Retinal pigment epithelial cell (primary cell): ENCODE measurements around the gene RFX5.
A peak's percentile ranks its signal among the peaks of the same experiment; 100 is the strongest.

Experiments
- DNase-seq: peaks from one replicate; pipeline ENCODE4 v3.0.0-alpha.2; 2010; ENCODE audit warnings: low read depth
- H3K4me3 ChIP-seq: 2 replicates; pipeline ENCODE4 v1.5.1; 2011; ENCODE audit warnings: mild to moderate bottlenecking, low read length, control low read depth, moderate library complexity
- TF ChIP-seq, protein P1 (sequence below): conservative IDR thresholded peaks from 2 replicates; pipeline ENCODE4 v1.5.1; 2011; ENCODE audit warnings: low read depth, low read length, control low read depth, inconsistent platforms

The RFX5 gene

GRCh38 chr1:151327223-151327902, 19.7 kb downstream of the RFX5 start, which contains the start of gene PI4KB:
Gene PI4KB, minus strand, starts transcription at chr1:151327416. Its CDS starts 10,935 bp downstream, at chr1:151316481.
- peak; percentile 94 for DNase-seq
- TF ChIP-seq, protein P1, sequence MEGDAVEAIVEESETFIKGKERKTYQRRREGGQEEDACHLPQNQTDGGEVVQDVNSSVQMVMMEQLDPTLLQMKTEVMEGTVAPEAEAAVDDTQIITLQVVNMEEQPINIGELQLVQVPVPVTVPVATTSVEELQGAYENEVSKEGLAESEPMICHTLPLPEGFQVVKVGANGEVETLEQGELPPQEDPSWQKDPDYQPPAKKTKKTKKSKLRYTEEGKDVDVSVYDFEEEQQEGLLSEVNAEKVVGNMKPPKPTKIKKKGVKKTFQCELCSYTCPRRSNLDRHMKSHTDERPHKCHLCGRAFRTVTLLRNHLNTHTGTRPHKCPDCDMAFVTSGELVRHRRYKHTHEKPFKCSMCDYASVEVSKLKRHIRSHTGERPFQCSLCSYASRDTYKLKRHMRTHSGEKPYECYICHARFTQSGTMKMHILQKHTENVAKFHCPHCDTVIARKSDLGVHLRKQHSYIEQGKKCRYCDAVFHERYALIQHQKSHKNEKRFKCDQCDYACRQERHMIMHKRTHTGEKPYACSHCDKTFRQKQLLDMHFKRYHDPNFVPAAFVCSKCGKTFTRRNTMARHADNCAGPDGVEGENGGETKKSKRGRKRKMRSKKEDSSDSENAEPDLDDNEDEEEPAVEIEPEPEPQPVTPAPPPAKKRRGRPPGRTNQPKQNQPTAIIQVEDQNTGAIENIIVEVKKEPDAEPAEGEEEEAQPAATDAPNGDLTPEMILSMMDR: no peak
- peak within 1 kb of the TSS; percentile 89 for H3K4me3 ChIP-seq

DNA sequence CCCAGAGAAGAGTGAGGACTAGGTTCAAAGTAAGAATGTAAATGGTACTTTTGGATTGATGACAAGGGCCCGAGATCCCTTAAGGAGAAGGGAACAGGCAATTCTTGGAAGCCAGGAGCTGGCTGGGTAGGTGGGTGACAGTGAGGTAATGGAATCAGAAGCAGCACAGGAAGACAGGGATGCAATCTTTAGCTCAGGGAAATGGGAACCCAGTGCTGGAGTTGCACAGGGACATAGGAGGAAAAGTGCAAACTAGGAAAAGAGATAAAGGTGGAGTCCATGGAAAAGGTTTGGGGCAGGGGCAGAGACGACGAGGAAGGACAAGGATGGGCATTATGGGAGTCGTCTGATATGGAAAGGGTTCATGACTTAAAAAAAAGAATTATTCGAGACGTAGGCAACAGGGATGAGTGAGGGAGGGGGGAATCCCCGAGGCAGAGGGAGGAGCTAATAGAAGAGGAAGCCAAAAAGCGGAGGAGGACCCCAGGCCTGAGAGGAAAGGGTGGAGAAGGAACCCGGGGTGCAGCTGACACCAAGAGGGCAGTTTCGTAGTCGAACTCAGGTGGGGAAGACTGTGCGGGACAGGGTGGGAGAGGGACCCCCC, 20.3 kb downstream of the RFX5 start:
- H3K4me3 ChIP-seq: peak overlapping the region; percentile 89
- no peak for DNase-seq
- TF ChIP-seq, protein P1: no peak

DNA sequence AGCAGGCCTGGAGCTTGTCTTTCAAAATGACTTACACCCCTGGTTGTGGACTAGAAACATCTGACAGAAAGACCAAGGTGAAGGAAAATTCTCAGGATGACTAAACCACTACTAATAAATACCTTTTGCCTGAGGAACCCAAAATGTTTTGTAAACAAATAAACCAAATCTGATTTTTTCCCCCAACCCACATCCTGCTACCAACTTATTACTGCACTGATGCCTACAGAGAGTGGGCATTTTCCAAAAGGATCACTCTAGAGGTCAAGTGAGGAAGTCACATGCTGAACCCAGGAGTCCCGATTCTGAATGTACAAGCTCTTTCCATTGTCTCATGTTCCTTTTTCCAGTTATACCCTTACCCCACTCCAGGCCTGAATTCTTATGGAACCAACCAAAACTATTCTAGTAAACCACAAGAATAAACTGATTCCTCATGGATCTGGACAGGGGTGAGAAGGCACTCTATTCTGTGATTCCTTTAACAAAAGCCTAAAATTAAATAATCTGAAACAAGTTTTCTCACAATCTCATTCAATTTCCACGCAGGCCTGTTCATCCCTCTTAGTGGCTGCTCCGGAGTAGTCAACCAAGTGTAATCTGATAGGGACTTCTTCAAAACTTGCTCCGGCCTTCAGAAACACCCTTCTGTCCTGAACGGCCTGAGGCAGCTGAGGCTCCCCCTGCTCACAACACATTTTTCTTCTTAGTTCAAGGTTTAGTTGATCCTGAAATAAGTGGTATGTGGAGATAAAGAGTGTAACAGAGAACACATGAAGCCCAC, 21.2 kb downstream of the RFX5 start:
- DNase-seq: no peak
- TF ChIP-seq, protein P1: no peak

GRCh38 chr1:151325231-151325630, 21.8 kb downstream of the RFX5 start:
- TF ChIP-seq, protein P1: no peak
- H3K4me3 ChIP-seq: no peak overlapping the region
- DNase-seq: no peak

More for the DNA sequence above, 21.2 kb downstream of the RFX5 start:
- peak overlapping the region; percentile 89 for H3K4me3 ChIP-seq

DNA sequence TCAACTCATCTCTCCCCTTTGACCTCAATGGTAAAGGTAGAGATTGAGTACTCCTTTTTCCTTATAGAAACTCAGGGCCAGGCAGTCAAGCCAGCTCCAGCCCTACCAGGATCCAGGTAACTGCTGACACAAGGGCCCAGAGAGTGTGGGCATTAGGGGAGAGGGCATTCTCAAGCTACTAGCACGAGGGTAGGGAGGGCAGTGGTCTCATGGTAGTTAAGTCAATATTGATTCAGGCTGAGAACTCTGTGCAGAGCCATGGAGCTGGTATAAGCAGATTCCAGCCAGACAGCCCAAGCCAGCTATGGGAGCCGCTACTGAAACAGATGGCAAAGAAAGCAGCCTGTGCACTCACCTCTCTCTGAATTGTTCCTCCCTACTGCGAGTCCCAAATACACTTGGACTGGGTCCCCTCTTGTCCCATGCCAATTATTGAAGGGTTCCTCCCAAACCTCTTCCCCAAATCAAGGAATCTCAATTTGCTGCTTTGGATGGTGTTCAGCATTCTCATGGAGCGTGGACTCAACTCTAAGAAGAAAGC, 22.6 kb downstream of the RFX5 start:
- TF ChIP-seq, protein P1: no peak
- no peak for DNase-seq

DNA sequence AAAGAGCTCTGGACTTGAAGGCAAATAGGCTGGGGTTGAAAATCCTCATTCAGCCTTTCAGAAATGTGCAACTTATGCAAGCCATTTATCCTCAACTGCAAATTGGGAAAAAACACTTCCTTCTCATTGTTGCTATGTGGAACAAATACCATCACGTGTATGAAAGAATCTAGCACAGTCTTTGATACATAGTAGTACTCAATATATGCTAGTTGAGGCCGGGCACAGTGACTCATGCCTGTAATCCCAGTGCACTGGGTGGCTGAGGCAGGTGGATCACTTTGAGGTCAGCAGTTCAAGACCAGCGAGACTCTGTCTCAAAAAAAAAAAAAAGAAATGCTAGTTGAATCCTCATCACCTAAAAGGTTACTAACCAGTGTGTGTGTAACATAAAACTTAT, 28.1 kb downstream of the RFX5 start:
- TF ChIP-seq, protein P1: no peak
- DNase-seq: peak; percentile 43
- H3K4me3 ChIP-seq: no peak overlapping the region

More for the DNA sequence above, 22.6 kb downstream of the RFX5 start:
- H3K4me3 ChIP-seq: no peak overlapping the region
